HG03066 (cell line): Measurements from ENCODE around the gene STK26.
A peak's percentile ranks its signal among the peaks of the same experiment; 100 is the strongest.
"Not testable (repeated sequence)": the region's sequence is repeated elsewhere in the genome, so short reads cannot be mapped to it uniquely, and the experiment has no call there.

Source experiments
- ATAC-seq: cut with Tn5 transposase; IDR thresholded peaks from one replicate; pipeline ENCODE4 v1.9.1; 2021; ENCODE audit warnings: low read depth; ENCODE audit not compliant: unreplicated experiment

The STK26 gene

GRCh38 chrX:132022967-132023895 lies at the start of gene STK26:
TSS of gene STK26 (plus strand) at chrX:132023302. CDS start at chrX:132023618, 316 bp downstream.
- ATAC-seq = peak; percentile 63

- no peak for ATAC-seq
These were observed 47.3 kb upstream of the STK26 start for GRCh38 chrX:131975851-131976250.

- ATAC-seq = no peak
These were observed 45.5 kb upstream of the STK26 start for GRCh38 chrX:131977619-131978018.

GRCh38 chrX:131979116-131979515 lies 44.0 kb upstream of the STK26 start:
- ATAC-seq = no peak

GRCh38 chrX:131985526-131986049 lies 37.5 kb upstream of the STK26 start:
- ATAC-seq = no peak

GRCh38 chrX:131987252-131987651 lies 35.9 kb upstream of the STK26 start:
- ATAC-seq = peak; percentile 99

GRCh38 chrX:131988236-131988635 lies 34.9 kb upstream of the STK26 start:
- no peak for ATAC-seq

- no peak for ATAC-seq
These were observed 22.0 kb upstream of the STK26 start for GRCh38 chrX:132001127-132001526.

GRCh38 chrX:132004728-132005127 lies 18.4 kb upstream of the STK26 start:
- ATAC-seq = no peak

GRCh38 chrX:132009350-132009749 lies 13.8 kb upstream of the STK26 start:
- ATAC-seq = no peak

GRCh38 chrX:132010213-132010612 lies 12.9 kb upstream of the STK26 start:
- ATAC-seq = not testable (repeated sequence)

- no peak for ATAC-seq
These were observed 7.2 kb upstream of the STK26 start for GRCh38 chrX:132015875-132016274.

- ATAC-seq = no peak
These were observed 6.3 kb upstream of the STK26 start for GRCh38 chrX:132016628-132017430.

GRCh38 chrX:132017431-132018185 lies 5.5 kb upstream of the STK26 start:
- ATAC-seq = no peak

GRCh38 chrX:132022198-132022966 lies 720 bp upstream of the STK26 start:
- peak; percentile 24 for ATAC-seq

GRCh38 chrX:132023896-132024386 lies 839 bp downstream of the STK26 start:
- ATAC-seq = peak; percentile 51

- ATAC-seq = no peak
These were observed 1.9 kb downstream of the STK26 start for GRCh38 chrX:132025041-132025440.

- no peak for ATAC-seq
These were observed 7.2 kb downstream of the STK26 start for GRCh38 chrX:132030264-132030663.

- no peak for ATAC-seq
These were observed 8.8 kb downstream of the STK26 start for GRCh38 chrX:132031867-132032266.

GRCh38 chrX:132033166-132033565 lies 10.1 kb downstream of the STK26 start:
- ATAC-seq = peak; percentile 75
